OCI-M1 (cell line): ENCODE data around the gene FBXL2.

Experiments used
- DNase-seq: peaks from one replicate; lab custom pipeline; 2025; lab: John Stamatoyannopoulos, UW

The FBXL2 gene

DNA sequence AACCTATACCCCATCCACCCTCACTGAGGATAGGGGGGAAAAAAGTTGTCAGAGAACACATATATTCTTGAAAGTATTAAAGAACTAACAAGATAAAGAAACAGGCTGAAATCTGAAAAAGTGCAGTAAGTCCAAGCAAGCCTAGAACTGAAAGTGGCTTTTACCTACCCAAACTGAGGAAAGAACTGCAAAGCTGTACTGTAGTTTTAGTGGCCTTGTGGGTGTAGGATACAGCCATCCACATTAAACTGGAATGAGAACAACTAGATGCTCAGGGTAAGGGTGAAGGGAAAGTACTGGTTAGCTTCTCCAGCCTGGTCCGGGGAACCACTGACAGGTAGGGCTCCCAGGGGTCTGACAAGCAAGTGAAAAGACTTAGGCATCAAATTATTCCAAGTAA is 152.8 kb downstream of the FBXL2 start:
- DNase-seq: peak; percentile 16

GRCh38 chr3:33430571-33430970 is 153.3 kb downstream of the FBXL2 start:
- DNase-seq: no peak

- no peak for DNase-seq
Observed at GRCh38 chr3:33433843-33434242, 156.6 kb downstream of the FBXL2 start.
